SH-SY5Y (cell line): Measurements from ENCODE around the gene CCDC196.

Source experiments
- GATA2 ChIP-seq: IDR thresholded peaks from 2 replicates; pipeline ENCODE4 v1.6.1; 2011; ENCODE audit warnings: mild to moderate bottlenecking, low read depth, low read length
- GATA3 ChIP-seq: IDR thresholded peaks from 2 replicates; pipeline ENCODE4 v1.6.1; 2011; ENCODE audit warnings: low read depth, mild to moderate bottlenecking, low read length, moderate library complexity

DNA sequence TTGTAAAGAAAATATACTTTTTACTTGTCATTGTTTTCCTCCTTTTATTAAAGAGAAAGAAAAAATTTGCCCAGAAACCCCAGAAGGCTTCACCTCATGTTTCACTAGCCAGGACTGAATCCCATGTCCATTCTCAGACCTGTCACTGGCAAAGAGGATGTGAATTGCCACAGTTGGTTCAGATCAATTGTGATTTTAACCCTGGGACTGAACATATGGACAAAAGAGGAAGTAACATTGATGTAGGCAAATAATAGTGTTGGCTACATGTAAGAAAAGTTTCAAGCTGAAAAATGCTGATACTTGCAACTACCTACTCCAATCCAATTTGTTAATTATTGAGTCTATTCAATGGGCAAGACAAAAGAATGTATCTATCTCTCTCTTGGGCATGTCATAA, 8.6 kb upstream of the CCDC196 start:
- TF ChIP-seq GATA3, result no peak
- TF ChIP-seq GATA2, result no peak
